ENCODE data around the gene VCAN.

Gene VCAN

DNA sequence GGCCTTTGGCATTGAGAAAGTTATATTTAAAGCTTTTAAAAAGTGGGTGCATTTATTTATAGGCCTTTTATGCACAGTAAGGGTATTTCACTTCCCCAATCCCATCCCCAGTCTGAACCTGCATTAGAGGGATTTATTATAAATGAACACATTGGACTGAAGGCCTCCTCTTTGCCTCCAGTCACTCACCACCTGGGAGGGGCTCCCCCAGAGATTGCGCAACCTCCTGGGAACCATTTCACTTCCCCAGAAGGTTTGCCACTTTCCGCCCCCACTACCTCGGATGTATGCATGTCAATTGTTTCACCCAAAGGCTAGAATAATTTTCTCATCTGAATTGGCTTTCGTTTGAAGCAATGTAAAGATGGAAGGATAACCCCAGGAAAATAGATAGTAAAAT is 29.8 kb upstream of the VCAN start:
- H3K27me3 ChIP-seq (ENCODE audit: control insufficient read depth, insufficient read depth, low read length), result no peaks in the 10 kb centered on the region
- H3K4me1 ChIP-seq (ENCODE audit: control insufficient read depth, low read depth, low read length), result no peaks in the 10 kb centered on the region

DNA sequence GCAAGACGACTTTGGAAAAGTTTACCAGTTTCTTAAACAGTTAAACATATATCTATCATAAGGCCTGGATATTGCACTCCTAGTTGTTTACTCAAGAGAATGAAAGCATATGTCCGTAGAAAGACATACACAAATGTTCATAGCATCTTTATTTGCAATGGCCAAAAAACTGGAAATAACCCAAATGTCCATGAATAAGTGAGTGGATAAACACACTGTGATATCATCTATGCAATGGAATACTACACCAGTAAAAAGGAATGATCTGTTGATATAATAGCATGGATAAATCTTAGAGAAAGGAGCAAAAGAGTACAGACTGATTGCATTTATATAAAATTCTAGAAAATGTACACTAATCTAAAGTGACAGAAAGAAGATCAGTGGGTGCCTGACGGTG is 28.0 kb upstream of the VCAN start:
- H3K9me3 ChIP-seq (ENCODE audit: control insufficient read depth, low read depth, low read length), result no peaks in the 10 kb centered on the region
- no peak overlapping the region for H3K4me3 ChIP-seq (ENCODE audit: low read length)
- H3K9ac ChIP-seq (ENCODE audit: low read length), result no peak overlapping the region
- no peak overlapping the region for H3K27ac ChIP-seq (ENCODE audit: low read length)
- H3K36me3 ChIP-seq (ENCODE audit: control insufficient read depth, low read depth, low read length), result no peaks in the 10 kb centered on the region
- no peaks in the 10 kb centered on the region for H3K27me3 ChIP-seq (ENCODE audit: control insufficient read depth, insufficient read depth, low read length)
- H3K4me1 ChIP-seq (ENCODE audit: control insufficient read depth, low read depth, low read length), result peaks cover 3% of the 10 kb centered on the region

More for the DNA sequence above, 29.8 kb upstream of the VCAN start:
- Histone ChIP-seq H3K4me3 (ENCODE audit: low read length) (no peak overlapping the region), H3K27ac (ENCODE audit: low read length) (no peak overlapping the region), H3K36me3 (ENCODE audit: control insufficient read depth, low read depth, low read length) (no peaks in the 10 kb centered on the region), H3K9ac (ENCODE audit: low read length) (no peak overlapping the region), H3K9me3 (ENCODE audit: control insufficient read depth, low read depth, low read length) (no peaks in the 10 kb centered on the region)

DNA sequence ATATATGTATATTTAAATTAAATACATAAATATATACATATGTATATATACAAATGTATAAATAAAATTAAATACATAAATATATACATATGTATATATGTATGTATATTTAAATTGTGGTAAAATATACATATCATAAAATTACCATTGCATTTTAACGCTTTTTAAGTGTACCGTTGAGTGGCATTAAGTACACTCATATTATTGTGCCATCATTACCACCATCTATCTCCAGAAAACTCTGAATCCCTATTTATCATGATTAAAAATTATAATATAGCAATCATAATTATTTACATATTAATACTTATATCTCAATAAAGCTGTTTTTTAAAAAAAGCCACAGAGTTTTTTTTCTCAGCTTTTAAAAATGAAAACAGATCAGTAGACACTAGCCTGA is 27.1 kb upstream of the VCAN start:
- Histone ChIP-seq H3K4me1 (ENCODE audit: control insufficient read depth, low read depth, low read length) (peaks cover 6% of the 10 kb centered on the region), H3K9me3 (ENCODE audit: control insufficient read depth, low read depth, low read length) (no peaks in the 10 kb centered on the region), H3K27ac (ENCODE audit: low read length) (no peak overlapping the region), H3K36me3 (ENCODE audit: control insufficient read depth, low read depth, low read length) (no peaks in the 10 kb centered on the region), H3K27me3 (ENCODE audit: control insufficient read depth, insufficient read depth, low read length) (no peaks in the 10 kb centered on the region), H3K9ac (ENCODE audit: low read length) (no peak overlapping the region), H3K4me3 (ENCODE audit: low read length) (no peak overlapping the region)

DNA sequence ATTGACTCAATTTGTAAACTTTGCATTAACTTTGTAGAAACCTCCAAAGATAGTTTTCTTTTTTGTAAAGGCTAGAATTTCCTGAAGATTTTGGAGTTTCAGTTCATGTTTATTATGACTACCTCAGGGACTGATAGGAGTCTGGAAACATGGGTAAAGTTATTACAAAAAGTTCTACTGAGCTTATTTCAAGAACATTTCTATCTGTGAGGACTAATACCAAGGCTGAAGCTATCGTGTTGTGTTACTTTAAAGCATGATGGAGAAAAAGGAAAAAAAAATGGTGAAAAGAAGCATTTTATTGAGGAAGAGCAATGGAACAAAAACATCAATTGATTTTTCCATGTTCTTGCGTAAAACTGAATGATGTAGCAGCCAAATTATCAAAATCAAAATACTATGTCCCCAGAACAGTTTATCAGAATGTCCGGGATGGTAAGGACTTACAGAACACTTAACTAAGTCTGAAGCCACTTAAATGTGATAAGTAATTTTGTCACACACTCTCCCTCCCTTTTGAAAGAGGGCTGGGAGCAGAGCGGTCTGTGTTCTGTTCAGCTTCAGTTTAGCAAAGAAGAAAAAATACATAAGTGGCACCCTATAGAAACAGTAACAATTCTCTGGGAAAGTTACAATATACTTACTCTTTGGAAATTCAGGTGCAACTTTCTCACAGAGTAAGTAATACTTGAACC is 25.1 kb upstream of the VCAN start:
- Histone ChIP-seq H3K36me3 (ENCODE audit: control insufficient read depth, low read depth, low read length) (no peaks in the 10 kb centered on the region), H3K9ac (ENCODE audit: low read length) (no peak overlapping the region), H3K4me1 (ENCODE audit: control insufficient read depth, low read depth, low read length) (peaks cover 6% of the 10 kb centered on the region), H3K27ac (ENCODE audit: low read length) (no peak overlapping the region), H3K27me3 (ENCODE audit: control insufficient read depth, insufficient read depth, low read length) (no peaks in the 10 kb centered on the region), H3K9me3 (ENCODE audit: control insufficient read depth, low read depth, low read length) (no peaks in the 10 kb centered on the region), H3K4me3 (ENCODE audit: low read length) (no peak overlapping the region)

DNA sequence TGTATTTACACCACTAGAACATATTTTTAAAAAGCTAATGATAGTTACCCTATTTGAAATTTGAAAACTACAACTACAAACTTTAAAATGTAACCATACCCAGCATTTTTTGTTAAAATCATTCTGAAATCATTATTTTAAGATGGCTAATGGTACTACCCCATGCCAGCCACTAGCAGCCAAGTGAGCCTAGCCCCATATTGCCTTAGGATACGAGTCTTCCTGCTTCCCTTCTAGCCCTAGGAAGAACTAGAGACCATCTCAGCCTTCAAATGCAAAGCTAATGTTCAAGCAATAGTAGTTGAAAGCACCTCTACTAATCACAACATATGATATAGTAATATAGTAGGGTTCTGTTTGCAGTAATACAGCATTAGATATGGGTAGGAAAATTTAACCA is 24.0 kb upstream of the VCAN start:
- no peak overlapping the region for H3K27ac ChIP-seq (ENCODE audit: low read length)
- no peak overlapping the region for H3K4me3 ChIP-seq (ENCODE audit: low read length)
- H3K27me3 ChIP-seq (ENCODE audit: control insufficient read depth, insufficient read depth, low read length), result no peaks in the 10 kb centered on the region
- peaks cover 6% of the 10 kb centered on the region for H3K4me1 ChIP-seq (ENCODE audit: control insufficient read depth, low read depth, low read length)
- no peak overlapping the region for H3K9ac ChIP-seq (ENCODE audit: low read length)
- H3K36me3 ChIP-seq (ENCODE audit: control insufficient read depth, low read depth, low read length), result no peaks in the 10 kb centered on the region
- H3K9me3 ChIP-seq (ENCODE audit: control insufficient read depth, low read depth, low read length), result no peaks in the 10 kb centered on the region

DNA sequence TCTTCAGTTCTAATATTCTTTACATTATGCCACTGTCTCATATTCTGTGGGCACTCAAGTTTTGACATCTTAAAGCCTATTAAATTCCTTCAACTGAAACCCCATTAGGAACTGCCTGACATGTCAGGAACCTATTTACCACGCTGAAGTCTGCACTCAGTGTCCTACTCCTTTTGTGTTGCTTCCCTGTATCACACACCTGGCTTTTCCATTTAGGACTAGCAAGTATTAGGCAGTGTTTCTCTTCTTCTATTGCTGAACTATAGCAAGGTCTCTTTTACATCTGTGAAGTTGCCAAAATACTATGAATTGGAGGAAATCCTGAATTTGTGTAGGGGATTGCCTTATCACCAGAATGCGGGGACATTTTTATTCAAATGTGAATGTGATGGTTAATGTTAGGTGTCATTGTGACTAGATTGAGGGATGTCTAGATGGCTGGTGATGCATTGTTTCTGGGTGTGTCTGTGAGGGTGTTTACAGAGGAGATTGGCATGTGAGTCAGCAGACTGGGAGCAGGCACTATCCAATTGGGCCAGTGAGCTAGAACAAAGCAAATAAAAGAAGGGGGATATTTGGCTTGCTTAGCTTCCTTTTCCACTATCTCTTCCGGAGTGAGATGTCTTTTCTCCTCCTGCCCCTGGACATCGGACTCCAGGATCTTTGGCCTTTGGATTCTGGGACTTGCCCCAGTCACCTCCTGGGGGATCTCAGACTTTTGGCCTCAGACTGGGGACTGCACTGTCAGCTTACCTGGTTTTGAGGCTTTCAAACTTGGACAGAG is 21.2 kb upstream of the VCAN start:
- H3K27ac ChIP-seq (ENCODE audit: low read length), result no peak overlapping the region
- H3K9me3 ChIP-seq (ENCODE audit: control insufficient read depth, low read depth, low read length), result no peaks in the 10 kb centered on the region
- H3K27me3 ChIP-seq (ENCODE audit: control insufficient read depth, insufficient read depth, low read length), result no peaks in the 10 kb centered on the region
- peaks cover 6% of the 10 kb centered on the region for H3K4me1 ChIP-seq (ENCODE audit: control insufficient read depth, low read depth, low read length)
- no peaks in the 10 kb centered on the region for H3K36me3 ChIP-seq (ENCODE audit: control insufficient read depth, low read depth, low read length)
- H3K4me3 ChIP-seq (ENCODE audit: low read length), result no peak overlapping the region
- H3K9ac ChIP-seq (ENCODE audit: low read length), result no peak overlapping the region

DNA sequence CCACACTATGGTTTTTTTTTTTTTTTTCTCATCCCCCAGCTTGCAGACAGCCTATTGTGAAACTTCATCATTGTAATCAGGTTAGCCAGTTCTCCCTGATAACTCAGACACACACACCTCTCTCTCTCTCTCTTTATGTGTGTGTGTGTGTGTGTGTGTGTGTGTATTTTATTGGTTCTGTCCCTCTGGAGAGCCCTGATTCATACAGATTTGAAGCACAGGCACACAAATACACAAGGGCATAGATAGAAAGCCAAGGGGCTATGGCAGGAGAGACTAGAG is 20.6 kb upstream of the VCAN start:
- Histone ChIP-seq H3K4me1 (ENCODE audit: control insufficient read depth, low read depth, low read length) (peaks cover 6% of the 10 kb centered on the region), H3K36me3 (ENCODE audit: control insufficient read depth, low read depth, low read length) (no peaks in the 10 kb centered on the region), H3K9ac (ENCODE audit: low read length) (no peak overlapping the region), H3K4me3 (ENCODE audit: low read length) (no peak overlapping the region), H3K27me3 (ENCODE audit: control insufficient read depth, insufficient read depth, low read length) (no peaks in the 10 kb centered on the region), H3K27ac (ENCODE audit: low read length) (no peak overlapping the region), H3K9me3 (ENCODE audit: control insufficient read depth, low read depth, low read length) (no peaks in the 10 kb centered on the region)

DNA sequence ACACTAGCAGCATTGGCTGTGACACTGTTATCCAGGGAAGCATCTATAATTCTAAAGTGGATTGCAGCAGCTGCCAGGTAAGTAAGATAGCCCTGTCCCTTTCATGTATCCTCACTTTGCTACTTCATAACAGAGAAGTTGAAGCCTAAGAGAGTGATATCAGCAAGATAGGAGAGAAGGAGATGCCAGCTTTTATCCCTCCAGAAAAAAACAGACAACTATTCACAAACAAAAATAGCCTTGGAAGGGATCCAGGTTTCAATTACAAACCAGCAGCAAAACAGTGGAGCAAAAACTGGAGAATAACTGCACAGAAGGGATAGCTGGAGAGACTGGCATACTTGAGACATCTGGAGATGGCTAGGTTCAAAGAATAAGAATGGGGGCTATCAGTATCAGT is 19.6 kb upstream of the VCAN start:
- Histone ChIP-seq H3K4me3 (ENCODE audit: low read length) (no peak overlapping the region), H3K9ac (ENCODE audit: low read length) (no peak overlapping the region), H3K9me3 (ENCODE audit: control insufficient read depth, low read depth, low read length) (no peaks in the 10 kb centered on the region), H3K27ac (ENCODE audit: low read length) (no peak overlapping the region), H3K27me3 (ENCODE audit: control insufficient read depth, insufficient read depth, low read length) (no peaks in the 10 kb centered on the region), H3K4me1 (ENCODE audit: control insufficient read depth, low read depth, low read length) (peaks cover 6% of the 10 kb centered on the region), H3K36me3 (ENCODE audit: control insufficient read depth, low read depth, low read length) (no peaks in the 10 kb centered on the region)

DNA sequence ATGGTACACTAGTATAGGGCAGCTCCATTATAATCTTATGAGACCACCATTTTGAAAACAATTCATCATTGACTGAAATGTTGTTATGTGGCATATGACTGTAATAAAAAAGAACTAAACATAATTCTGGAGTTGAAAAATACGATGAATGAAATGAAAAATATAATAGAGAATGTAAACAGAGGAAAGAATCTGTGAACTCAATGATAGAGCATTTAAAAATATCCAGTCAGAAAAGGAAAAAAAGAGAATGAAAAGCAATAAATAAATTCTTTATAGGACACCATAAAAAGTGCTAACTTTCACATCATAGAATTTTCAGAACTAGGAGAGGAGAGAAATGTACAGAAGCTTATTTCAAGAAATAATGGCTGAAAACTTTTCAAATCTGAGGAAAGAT is 17.6 kb upstream of the VCAN start:
- Histone ChIP-seq H3K27me3 (ENCODE audit: control insufficient read depth, insufficient read depth, low read length) (no peaks in the 10 kb centered on the region), H3K9me3 (ENCODE audit: control insufficient read depth, low read depth, low read length) (no peaks in the 10 kb centered on the region), H3K4me3 (ENCODE audit: low read length) (no peak overlapping the region), H3K36me3 (ENCODE audit: control insufficient read depth, low read depth, low read length) (no peaks in the 10 kb centered on the region), H3K4me1 (ENCODE audit: control insufficient read depth, low read depth, low read length) (no peaks in the 10 kb centered on the region), H3K9ac (ENCODE audit: low read length) (no peak overlapping the region), H3K27ac (ENCODE audit: low read length) (no peak overlapping the region)

DNA sequence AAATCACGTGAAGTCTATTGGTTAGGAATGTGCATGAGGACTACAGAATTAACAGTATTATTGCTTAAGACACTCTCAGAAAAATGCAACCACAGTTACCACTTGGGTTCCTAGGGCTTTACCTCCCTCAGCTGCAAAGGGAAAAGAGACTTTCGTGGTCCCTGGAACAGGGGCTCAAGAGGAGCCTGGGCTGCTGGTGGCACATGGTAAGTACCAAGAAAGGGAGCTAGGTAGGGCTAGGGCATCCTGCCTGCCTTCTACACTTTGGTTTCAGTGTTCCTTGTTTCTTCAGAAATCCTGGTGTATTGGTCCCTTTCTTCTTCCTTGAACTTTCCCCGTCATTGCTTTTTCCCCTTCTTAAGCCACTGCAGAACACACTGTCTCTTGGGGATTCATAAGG is 7.3 kb upstream of the VCAN start:
- H3K36me3 ChIP-seq (ENCODE audit: control insufficient read depth, low read depth, low read length), result no peaks in the 10 kb centered on the region
- H3K27ac ChIP-seq (ENCODE audit: low read length), result no peak overlapping the region
- no peak overlapping the region for H3K9ac ChIP-seq (ENCODE audit: low read length)
- no peaks in the 10 kb centered on the region for H3K9me3 ChIP-seq (ENCODE audit: control insufficient read depth, low read depth, low read length)
- peaks cover 48% of the 10 kb centered on the region for H3K4me1 ChIP-seq (ENCODE audit: control insufficient read depth, low read depth, low read length)
- no peaks in the 10 kb centered on the region for H3K27me3 ChIP-seq (ENCODE audit: control insufficient read depth, insufficient read depth, low read length)
- peak overlapping the region; percentile 25 for H3K4me3 ChIP-seq (ENCODE audit: low read length)

DNA sequence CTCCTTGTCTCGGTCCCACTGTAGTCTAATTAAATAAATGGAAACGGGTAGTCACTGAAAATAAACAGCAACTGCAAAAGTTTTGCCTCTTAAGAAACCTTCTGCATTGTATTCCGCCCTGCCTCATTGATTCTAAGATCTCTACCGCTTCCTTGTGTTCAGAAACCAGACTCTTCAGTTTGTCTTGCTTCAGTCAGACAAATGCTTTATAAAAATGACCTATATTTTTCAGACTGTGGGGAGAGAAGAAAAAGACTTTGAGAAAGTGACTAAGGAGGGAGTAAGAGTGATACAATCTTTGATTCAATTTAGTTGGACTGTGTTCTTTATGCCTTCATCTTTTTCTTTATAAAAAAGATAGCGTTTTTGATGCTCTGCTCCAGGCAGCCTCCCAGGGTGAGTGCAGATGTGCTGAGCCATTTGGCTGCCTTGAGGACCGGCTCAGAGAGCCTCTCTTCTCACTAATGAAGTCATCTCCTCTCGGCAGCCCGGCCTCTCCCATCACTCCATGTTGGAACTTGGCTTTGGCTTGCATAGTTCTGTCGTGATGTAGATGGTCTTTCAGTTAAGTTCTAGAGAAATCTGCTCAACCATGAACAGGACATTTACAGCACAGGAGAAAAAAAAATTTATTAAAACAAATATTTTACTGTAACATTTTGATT is 4.0 kb upstream of the VCAN start:
- Histone ChIP-seq H3K9ac (ENCODE audit: low read length) (no peak overlapping the region), H3K27me3 (ENCODE audit: control insufficient read depth, insufficient read depth, low read length) (no peaks in the 10 kb centered on the region), H3K27ac (ENCODE audit: low read length) (no peak overlapping the region), H3K4me1 (ENCODE audit: control insufficient read depth, low read depth, low read length) (peaks cover 63% of the 10 kb centered on the region), H3K36me3 (ENCODE audit: control insufficient read depth, low read depth, low read length) (no peaks in the 10 kb centered on the region), H3K9me3 (ENCODE audit: control insufficient read depth, low read depth, low read length) (no peaks in the 10 kb centered on the region), H3K4me3 (ENCODE audit: low read length) (no peak overlapping the region)

DNA sequence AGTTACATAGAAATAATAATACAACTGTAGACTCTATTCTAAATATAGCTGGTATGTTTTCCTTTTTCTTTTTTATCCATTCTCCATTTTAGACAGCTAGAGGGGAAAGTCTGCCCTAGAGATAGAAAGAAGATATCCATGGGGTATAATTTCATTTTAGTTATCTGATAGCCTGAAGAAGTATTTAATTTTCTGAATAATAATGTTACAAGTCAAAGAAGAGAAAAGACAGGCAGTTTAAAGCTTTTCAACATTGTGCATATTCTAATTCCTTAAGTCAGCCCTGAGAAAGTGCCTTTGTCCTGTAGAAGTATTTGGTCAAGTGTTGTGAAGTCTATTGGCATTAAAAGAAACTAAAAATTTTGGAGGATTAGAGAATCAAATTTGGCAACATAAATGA is 2.5 kb upstream of the VCAN start:
- Histone ChIP-seq H3K4me1 (ENCODE audit: control insufficient read depth, low read depth, low read length) (peaks cover 59% of the 10 kb centered on the region), H3K36me3 (ENCODE audit: control insufficient read depth, low read depth, low read length) (no peaks in the 10 kb centered on the region), H3K27me3 (ENCODE audit: control insufficient read depth, insufficient read depth, low read length) (no peaks in the 10 kb centered on the region), H3K4me3 (ENCODE audit: low read length) (no peak overlapping the region), H3K9me3 (ENCODE audit: control insufficient read depth, low read depth, low read length) (no peaks in the 10 kb centered on the region), H3K27ac (ENCODE audit: low read length) (no peak overlapping the region), H3K9ac (ENCODE audit: low read length) (no peak overlapping the region)
